Liver (tissue), 9 donors: ENCODE data around the gene MUSK. TPM values are rescaled to one million over a fixed set of nuclear protein-coding genes. Genes with fewer than 3 reads are reported as not detected.

Experiments
- DNase-seq: peaks from one replicate; pipeline ENCODE4 v3.0.0-alpha.2; 2017; ENCODE audit warnings: low spot score
- H3K27ac ChIP-seq, 2 donors: one replicate each; pipeline ENCODE4 v1.7.0; 2013; ENCODE audit warnings: inconsistent platforms in 2 of 2, low read length in 2 of 2, control low read depth in 1 of 2, low read depth in 1 of 2, mild to moderate bottlenecking in 1 of 2
- H3K27me3 ChIP-seq, 4 donors: one replicate each; pipeline versions ENCODE4 v1.6.1 to v1.7.0; 2013; ENCODE audit warnings: low read length in 3 of 4, inconsistent platforms in 1 of 4, mild to moderate bottlenecking in 1 of 4, moderate library complexity in 1 of 4; ENCODE audit not compliant: control insufficient read depth in 4 of 4, insufficient read depth in 4 of 4
- H3K36me3 ChIP-seq, 4 donors: one replicate each; pipeline versions ENCODE4 v1.6.1 to v1.7.0; 2013; ENCODE audit warnings: low read length in 3 of 4, mild to moderate bottlenecking in 3 of 4, low read depth in 1 of 4, moderate library complexity in 1 of 4; ENCODE audit not compliant: control insufficient read depth in 4 of 4, insufficient read depth in 3 of 4
- H3K4me1 ChIP-seq, 4 donors: one replicate each; pipeline versions ENCODE4 v1.6.1 to v1.7.0; 2013; ENCODE audit warnings: low read length in 3 of 4, mild to moderate bottlenecking in 3 of 4, moderate library complexity in 1 of 4; ENCODE audit not compliant: control insufficient read depth in 4 of 4, insufficient read depth in 4 of 4
- H3K4me3 ChIP-seq, 3 donors: one replicate each; pipeline versions ENCODE4 v1.6.1 to v1.7.0; 2013; ENCODE audit warnings: low read length in 3 of 3, control low read depth in 1 of 3, low read depth in 1 of 3, mild to moderate bottlenecking in 1 of 3
- H3K9ac ChIP-seq, 2 donors: one replicate each; pipeline ENCODE4 v1.7.0; 2013; ENCODE audit warnings: low read length in 2 of 2, mild to moderate bottlenecking in 2 of 2, moderate library complexity in 2 of 2, control low read depth in 1 of 2, low read depth in 1 of 2
- H3K9me3 ChIP-seq, 4 donors: one replicate each; pipeline versions ENCODE4 v1.6.1 to v1.7.0; 2013; ENCODE audit warnings: low read length in 3 of 4; ENCODE audit not compliant: control insufficient read depth in 4 of 4
- CTCF ChIP-seq: fragments of 150-350 bp; IDR thresholded peaks from 2 replicates; pipeline ENCODE4 v1.5.1; 2017; ENCODE audit warnings: improper control_type of control experiment, low read depth, low read length; ENCODE audit not compliant: missing input control
- FOXA2 ChIP-seq: IDR thresholded peaks from 2 replicates; pipeline ENCODE4 v1.6.1; 2016; ENCODE audit warnings: antibody characterized with exemption
- HNF4A ChIP-seq, 2 donors: conservative IDR thresholded peaks; 2 replicates each; pipeline ENCODE4 v1.6.1; 2016; ENCODE audit warnings: antibody characterized with exemption in 2 of 2, mild to moderate bottlenecking in 2 of 2
- JUND ChIP-seq, 2 donors: IDR thresholded peaks; 2 replicates each; pipeline ENCODE4 v1.6.1; 2016; ENCODE audit warnings: antibody characterized with exemption in 2 of 2
- RAD21 ChIP-seq, 2 donors: IDR thresholded peaks; 2 replicates each; pipeline ENCODE4 v1.6.1; 2016; ENCODE audit warnings: antibody characterized with exemption in 2 of 2, mild to moderate bottlenecking in 2 of 2
- REST ChIP-seq: IDR thresholded peaks from 2 replicates; pipeline ENCODE4 v1.6.1; 2016; ENCODE audit warnings: antibody characterized with exemption, mild to moderate bottlenecking
- RXRA ChIP-seq, 2 donors: IDR thresholded peaks; 2 replicates each; pipeline ENCODE4 v1.6.1; 2017 to 2018; ENCODE audit warnings: antibody characterized with exemption in 2 of 2, mild to moderate bottlenecking in 1 of 2
- TAF1 ChIP-seq: conservative IDR thresholded peaks from 2 replicates; pipeline ENCODE4 v1.6.1; 2016; ENCODE audit warnings: antibody characterized with exemption, mild to moderate bottlenecking
- YY1 ChIP-seq: IDR thresholded peaks from 2 replicates; pipeline ENCODE4 v1.6.1; 2016; ENCODE audit warnings: antibody characterized with exemption, mild to moderate bottlenecking
- ZBTB33 ChIP-seq: IDR thresholded peaks from 2 replicates; pipeline ENCODE4 v1.6.1; 2016; ENCODE audit warnings: antibody characterized with exemption
- WGBS: extraction: QIAGEN DNeasy Blood & Tissue Kit; methylation state at CpG from one replicate; pipeline ENCODE4 v1.1.7; 2013; 5-methylcytosine and 5-hydroxymethylcytosine counted together
- polyA plus RNA-seq, 2 donors: library from polyadenylated mRNA; stranded (reverse) in 1 of 2; unstranded in 1 of 2; fragments of 200-250 nt in 1 of 2; fragments of >200 nt in 1 of 2; fragmentation: Nextera tagmentation in 1 of 2; extraction: Ambion mirVana in 1 of 2; gene quantifications; one replicate each; pipeline versions ENCODE4 v1.2.1 to v1.2.3, GENCODE V29; 2013 to 2015
- total RNA-seq, 2 donors: library from RNA; depleted of rRNA; stranded (reverse); fragments of >200 nt; gene quantifications; one replicate each; pipeline ENCODE4 v1.2.3, GENCODE V29; 2014
- donor health status: healthy.
- donor health status: healthy.
- donor health status: healthy.
- donor health status: healthy.
- donor health status: healthy.

The MUSK gene
- total and polyA plus RNA-seq, 4 donors: 0.05 to 0.17 (median 0.10) TPM; not detected in 1

GRCh38 chr9:110626101-110626829 is 42.3 kb upstream of the MUSK start:
- Histone ChIP-seq H3K36me3 (no peaks in the 10 kb centered on the region), H3K4me3 (no peak overlapping the region), H3K9me3 (no peaks in the 10 kb centered on the region), H3K4me1 (no peaks in the 10 kb centered on the region), H3K27ac (no peak overlapping the region), H3K9ac (no peak overlapping the region), H3K27me3 (no peaks in the 10 kb centered on the region)
- TF ChIP-seq HNF4A (conservative IDR thresholded peaks at IDR 0.05) (no peak), JUND (IDR thresholded peaks at IDR 0.05) (no peak), FOXA2 (no peak), RAD21 (IDR thresholded peaks at IDR 0.05) (no peak), CTCF (no peak), ZBTB33 (no peak)
- WGBS: 75% methylated on average over 9 of the region's 9 CpGs
- no peak for DNase-seq

GRCh38 chr9:110635589-110635988 is 33.0 kb upstream of the MUSK start:
- Histone ChIP-seq H3K36me3 (no peaks in the 10 kb centered on the region), H3K9ac (no peak overlapping the region), H3K4me3 (no peak overlapping the region), H3K27ac (no peak overlapping the region), H3K27me3 (peaks cover 0 to 4% (median 0%) of the 10 kb centered on the region in 4 donors), H3K4me1 (no peaks in the 10 kb centered on the region), H3K9me3 (peaks cover 2 to 9% (median 7%) of the 10 kb centered on the region in 4 donors)
- no peak for TF ChIP-seq TAF1
- TF ChIP-seq CTCF: no peak
- TF ChIP-seq JUND (IDR thresholded peaks at IDR 0.05): no peak
- no peak for TF ChIP-seq REST
- no peak for TF ChIP-seq YY1
- TF ChIP-seq ZBTB33: no peak
- TF ChIP-seq FOXA2: no peak
- TF ChIP-seq RXRA (IDR thresholded peaks at IDR 0.05): no peak
- DNase-seq: no peak
